ENCODE data around the gene RAVER2. TPM values are rescaled to one million over a fixed set of nuclear protein-coding genes. Genes with fewer than 3 reads are reported as not detected.

RAVER2 gene
- total RNA-seq, 4 donors from 2014 or later, result 46.8 to 94.5 (median 71.0) TPM

GRCh38 chr1:64872067-64872466, 127.2 kb downstream of the RAVER2 start:
- Histone ChIP-seq H3K36me3 (peaks cover 0 to 45% (median 9%) of the 10 kb centered on the region in 4 donors), H3K4me3 (no peak overlapping the region), H3K27me3 (no peaks in the 10 kb centered on the region), H3K9me3 (no peaks in the 10 kb centered on the region), H3K27ac (no peak overlapping the region), H3K4me1 (no peaks in the 10 kb centered on the region)
- no peak for DNase-seq
- TF ChIP-seq, protein P1, sequence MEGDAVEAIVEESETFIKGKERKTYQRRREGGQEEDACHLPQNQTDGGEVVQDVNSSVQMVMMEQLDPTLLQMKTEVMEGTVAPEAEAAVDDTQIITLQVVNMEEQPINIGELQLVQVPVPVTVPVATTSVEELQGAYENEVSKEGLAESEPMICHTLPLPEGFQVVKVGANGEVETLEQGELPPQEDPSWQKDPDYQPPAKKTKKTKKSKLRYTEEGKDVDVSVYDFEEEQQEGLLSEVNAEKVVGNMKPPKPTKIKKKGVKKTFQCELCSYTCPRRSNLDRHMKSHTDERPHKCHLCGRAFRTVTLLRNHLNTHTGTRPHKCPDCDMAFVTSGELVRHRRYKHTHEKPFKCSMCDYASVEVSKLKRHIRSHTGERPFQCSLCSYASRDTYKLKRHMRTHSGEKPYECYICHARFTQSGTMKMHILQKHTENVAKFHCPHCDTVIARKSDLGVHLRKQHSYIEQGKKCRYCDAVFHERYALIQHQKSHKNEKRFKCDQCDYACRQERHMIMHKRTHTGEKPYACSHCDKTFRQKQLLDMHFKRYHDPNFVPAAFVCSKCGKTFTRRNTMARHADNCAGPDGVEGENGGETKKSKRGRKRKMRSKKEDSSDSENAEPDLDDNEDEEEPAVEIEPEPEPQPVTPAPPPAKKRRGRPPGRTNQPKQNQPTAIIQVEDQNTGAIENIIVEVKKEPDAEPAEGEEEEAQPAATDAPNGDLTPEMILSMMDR (IDR thresholded peaks at IDR 0.05), result no peak
- TF ChIP-seq POLR2AphosphoS5 (IDR thresholded peaks at IDR 0.05) (no peak), POLR2A (IDR thresholded peaks at IDR 0.05) (no peak), EP300 (IDR thresholded peaks at IDR 0.05; ENCODE audit: low read depth) (no peak)
- intact Hi-C loops (cut with DNase I; ENCODE audit: low total_unique reads) (no loop called here), in situ Hi-C loops (cut with MboI; ENCODE audit: low pct_ligation_motif_present in 1 of 4, low pct_unique_long_range_greater_than_20kb in 1 of 4, low sequenced_read_pairs in 3 of 4) (loop anchor here in 3 of 4 donors (25.0 kb wide), 3 partner anchors 90 to 815 kb away; partner anchors contain the start of gene JAK1 (in 1 of the 3))
- WGBS, 2 donors (ENCODE audit: low coverage in 1 of 2), result 100% methylated on average over 1 of the region's 1 CpG; no CpG with 5 or more reads in 1 of the 2 donors

DNA sequence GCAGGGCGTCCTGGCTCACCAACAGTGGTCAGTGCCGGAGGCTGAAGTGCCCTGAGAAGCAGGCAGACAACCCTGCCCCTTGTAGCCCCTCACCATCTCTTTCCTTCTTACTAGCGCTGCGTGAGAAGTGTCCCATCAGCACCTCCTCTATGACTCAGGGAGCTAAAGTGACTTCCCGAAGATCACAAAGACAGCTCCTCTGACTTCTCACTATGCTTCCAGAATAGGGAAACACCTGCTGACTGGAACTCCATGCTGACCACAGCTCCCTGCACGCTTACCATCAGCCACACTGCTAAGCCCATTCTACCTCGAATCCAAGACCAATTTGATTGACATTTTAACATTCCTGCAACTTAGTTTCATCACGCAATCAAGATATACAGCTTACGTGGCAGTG, 128.7 kb downstream of the RAVER2 start:
- no peak overlapping the region for H3K27ac ChIP-seq
- no peak for TF ChIP-seq POLR2AphosphoS5 (IDR thresholded peaks at IDR 0.05)
- TF ChIP-seq POLR2A (IDR thresholded peaks at IDR 0.05), result no peak
- TF ChIP-seq EP300 (IDR thresholded peaks at IDR 0.05; ENCODE audit: low read depth), result no peak
- TF ChIP-seq, protein P1 (IDR thresholded peaks at IDR 0.05), result no peak
- H3K27me3 ChIP-seq, result no peaks in the 10 kb centered on the region
- WGBS, 2 donors (ENCODE audit: low coverage in 1 of 2), result 95 to 97% methylated on average over 7 to 9 of the region's 9 CpGs
- DNase-seq, result no peak
- in situ Hi-C loops (cut with MboI; ENCODE audit: low pct_ligation_motif_present in 1 of 4, low pct_unique_long_range_greater_than_20kb in 1 of 4, low sequenced_read_pairs in 3 of 4), result loop anchor here in 3 of 4 donors (25.0 kb wide), 3 partner anchors 89 to 814 kb away; partner anchors contain the start of gene JAK1 (in 1 of the 3)
- intact Hi-C loops (cut with DNase I; ENCODE audit: low total_unique reads), result no loop called here
- no peaks in the 10 kb centered on the region for H3K9me3 ChIP-seq
- H3K4me1 ChIP-seq, result no peaks in the 10 kb centered on the region
- H3K4me3 ChIP-seq, result no peak overlapping the region
- peaks cover 0 to 50% (median 9%) of the 10 kb centered on the region in 4 donors for H3K36me3 ChIP-seq

GRCh38 chr1:64874666-64875065, 129.8 kb downstream of the RAVER2 start:
- Histone ChIP-seq H3K4me1 (no peaks in the 10 kb centered on the region), H3K27ac (no peak overlapping the region), H3K9me3 (no peaks in the 10 kb centered on the region), H3K27me3 (no peaks in the 10 kb centered on the region), H3K36me3 (peaks cover 0 to 46% (median 9%) of the 10 kb centered on the region in 4 donors), H3K4me3 (no peak overlapping the region)
- WGBS, 2 donors (ENCODE audit: low coverage in 1 of 2), result 87 to 92% methylated on average over 2 to 3 of the region's 3 CpGs
- intact Hi-C loops (cut with DNase I; ENCODE audit: low total_unique reads) (no loop called here), in situ Hi-C loops (cut with MboI; ENCODE audit: low pct_ligation_motif_present in 1 of 4, low pct_unique_long_range_greater_than_20kb in 1 of 4, low sequenced_read_pairs in 3 of 4) (loop anchor here in 3 of 4 donors (25.0 kb wide), 3 partner anchors 88 to 813 kb away; partner anchors contain the start of gene JAK1 (in 1 of the 3))
- TF ChIP-seq, protein P1 (IDR thresholded peaks at IDR 0.05), result no peak
- no peak for TF ChIP-seq POLR2A (IDR thresholded peaks at IDR 0.05)
- no peak for TF ChIP-seq EP300 (IDR thresholded peaks at IDR 0.05; ENCODE audit: low read depth)
- no peak for TF ChIP-seq POLR2AphosphoS5 (IDR thresholded peaks at IDR 0.05)
- DNase-seq, result no peak

DNA sequence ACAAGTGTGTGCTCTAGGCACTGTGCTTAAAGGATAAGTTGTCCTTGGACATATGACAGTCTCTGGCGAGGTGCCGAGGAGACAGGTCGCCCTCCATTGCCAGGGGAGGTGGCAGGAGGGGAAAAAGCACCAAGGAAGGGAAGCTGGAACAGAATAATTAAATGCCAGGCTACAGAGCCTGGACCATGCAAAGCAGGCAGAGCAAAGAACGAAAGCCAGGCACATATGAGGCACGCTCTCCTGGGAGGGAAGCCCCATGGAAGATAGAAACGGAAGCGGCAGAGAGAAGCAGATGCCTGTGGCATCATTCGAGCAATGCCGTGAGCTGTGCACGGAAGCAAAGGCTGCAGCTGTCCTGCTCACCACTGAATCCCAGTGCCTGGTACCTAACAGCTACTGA, 130.2 kb downstream of the RAVER2 start:
- H3K36me3 ChIP-seq, result peaks cover 0 to 46% (median 9%) of the 10 kb centered on the region in 4 donors
- no peaks in the 10 kb centered on the region for H3K27me3 ChIP-seq
- intact Hi-C loops (cut with DNase I; ENCODE audit: low total_unique reads) (no loop called here), in situ Hi-C loops (cut with MboI; ENCODE audit: low pct_ligation_motif_present in 1 of 4, low pct_unique_long_range_greater_than_20kb in 1 of 4, low sequenced_read_pairs in 3 of 4) (no loop called here)
- no peak overlapping the region for H3K27ac ChIP-seq
- H3K4me1 ChIP-seq, result peaks cover 0 to 2% (median 0%) of the 10 kb centered on the region in 4 donors
- DNase-seq, result no peak
- H3K4me3 ChIP-seq, result no peak overlapping the region
- WGBS, 2 donors (ENCODE audit: low coverage in 1 of 2), result 72 to 88% methylated on average over 3 to 10 of the region's 10 CpGs
- H3K9me3 ChIP-seq, result no peaks in the 10 kb centered on the region
- TF ChIP-seq, protein P1 (IDR thresholded peaks at IDR 0.05), result no peak
- TF ChIP-seq POLR2AphosphoS5 (IDR thresholded peaks at IDR 0.05) (no peak), EP300 (IDR thresholded peaks at IDR 0.05; ENCODE audit: low read depth) (no peak), POLR2A (IDR thresholded peaks at IDR 0.05) (no peak)
